ENCODE measurements around the gene KIF4A.

KIF4A gene

GRCh38 chrX:70433848-70434351 lies 144.0 kb downstream of the KIF4A start:
- peak overlapping the region; percentile 64; the same call in 1 of the 2 replicates for H3K27ac ChIP-seq
- H3K27me3 ChIP-seq: peaks cover 72% of the 10 kb centered on the region
- H3K36me3 ChIP-seq: no peaks in the 10 kb centered on the region
- H3K4me1 ChIP-seq: peaks cover 32% of the 10 kb centered on the region
- peak overlapping the region; percentile 73 for H3K9ac ChIP-seq
- no peaks in the 10 kb centered on the region for H3K9me3 ChIP-seq
- TF ChIP-seq Cebpa-rat (IDR thresholded peaks at IDR 0.05): no peak
- H4K20me1 ChIP-seq: no peaks in the 10 kb centered on the region
- peak overlapping the region; percentile 70 for H3K4me3 ChIP-seq
- H3K4me2 ChIP-seq: peak overlapping the region; percentile 78

- peak overlapping the region; percentile 64; the same call in 1 of the 2 replicates for H3K27ac ChIP-seq
- H3K36me3 ChIP-seq: no peaks in the 10 kb centered on the region
- peak overlapping the region; percentile 70 for H3K4me3 ChIP-seq
- peak overlapping the region; percentile 78 for H3K4me2 ChIP-seq
- H3K4me1 ChIP-seq: peaks cover 37% of the 10 kb centered on the region
- H3K9me3 ChIP-seq: no peaks in the 10 kb centered on the region
- peak overlapping the region; percentile 73 for H3K9ac ChIP-seq
- no peak for TF ChIP-seq Cebpa-rat (IDR thresholded peaks at IDR 0.05)
- H3K27me3 ChIP-seq: peaks cover 72% of the 10 kb centered on the region
- H4K20me1 ChIP-seq: no peaks in the 10 kb centered on the region
Measured at GRCh38 chrX:70434352-70434866, 144.5 kb downstream of the KIF4A start.

DNA sequence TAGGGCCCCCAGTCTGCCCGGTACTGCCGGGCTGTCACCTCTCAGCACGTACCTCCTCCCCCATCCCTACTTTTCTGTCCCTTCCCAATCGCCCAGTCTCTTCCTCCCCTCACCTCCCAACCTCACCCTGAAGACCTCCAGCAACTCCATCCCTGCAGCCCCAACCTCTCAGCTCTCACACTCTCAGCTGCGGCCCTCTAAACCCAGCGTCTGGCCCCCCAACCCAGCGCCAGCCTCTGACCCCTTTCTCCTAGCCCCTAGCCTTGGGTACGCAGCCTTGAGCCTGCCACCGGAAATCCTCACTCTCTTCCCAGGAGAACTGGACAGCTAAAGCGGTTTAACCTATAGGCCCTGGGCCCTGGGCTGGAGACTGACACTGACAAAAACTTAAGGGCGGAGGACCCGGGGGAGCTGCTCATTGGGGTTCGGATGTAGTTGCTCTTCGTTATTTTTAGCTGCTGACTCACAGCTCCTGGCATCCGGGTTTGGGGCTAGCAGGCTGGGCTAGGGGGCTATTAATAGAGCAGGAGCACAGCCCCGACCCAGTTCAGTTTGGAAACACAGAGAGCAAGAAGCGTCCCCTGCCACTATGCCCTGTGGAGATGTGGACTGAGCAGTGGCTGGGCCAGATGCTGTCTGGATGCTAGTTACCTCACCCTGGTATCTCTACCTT lies 145.1 kb downstream of the KIF4A start:
- Histone ChIP-seq H3K27me3 (peaks cover 73% of the 10 kb centered on the region), H3K36me3 (no peaks in the 10 kb centered on the region), H3K4me2 (peak overlapping the region; percentile 78), H3K27ac (peak overlapping the region; percentile 46; the same call in 1 of the 2 replicates), H3K9ac (peak overlapping the region; percentile 73), H3K9me3 (no peaks in the 10 kb centered on the region), H3K4me3 (peak overlapping the region; percentile 70), H3K4me1 (peaks cover 33% of the 10 kb centered on the region), H4K20me1 (no peaks in the 10 kb centered on the region)
- TF ChIP-seq Cebpa-rat (IDR thresholded peaks at IDR 0.05): no peak

DNA sequence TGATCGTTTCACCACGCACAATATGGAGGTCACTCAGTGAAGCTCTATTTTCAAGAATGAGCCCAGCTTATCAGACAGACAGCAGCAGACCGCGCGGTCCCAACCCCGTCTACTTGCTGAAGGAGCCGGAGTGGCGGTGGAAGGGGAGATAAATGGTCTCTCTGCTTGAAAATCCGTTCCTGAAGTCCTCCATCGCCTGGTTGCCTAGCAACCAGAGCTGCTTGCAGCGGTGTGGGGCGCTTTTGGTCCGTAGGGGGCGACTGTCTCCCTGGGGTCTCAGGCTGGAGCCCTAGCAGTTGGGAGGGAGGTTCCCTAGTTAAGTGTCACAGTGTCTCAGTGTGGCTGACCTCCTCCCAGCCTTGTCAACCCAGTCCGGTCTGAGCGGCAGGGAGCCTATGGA lies 146.4 kb downstream of the KIF4A start:
- H3K27me3 ChIP-seq: peaks cover 72% of the 10 kb centered on the region
- H3K4me3 ChIP-seq: no peak overlapping the region
- H3K27ac ChIP-seq: no peak overlapping the region
- H3K36me3 ChIP-seq: no peaks in the 10 kb centered on the region
- peaks cover 24% of the 10 kb centered on the region for H3K4me1 ChIP-seq
- no peak for TF ChIP-seq Cebpa-rat (IDR thresholded peaks at IDR 0.05)
- no peaks in the 10 kb centered on the region; the same call in 1 of the 2 replicates for H4K20me1 ChIP-seq
- H3K4me2 ChIP-seq: no peak overlapping the region
- no peaks in the 10 kb centered on the region for H3K9me3 ChIP-seq
- H3K9ac ChIP-seq: no peak overlapping the region

DNA sequence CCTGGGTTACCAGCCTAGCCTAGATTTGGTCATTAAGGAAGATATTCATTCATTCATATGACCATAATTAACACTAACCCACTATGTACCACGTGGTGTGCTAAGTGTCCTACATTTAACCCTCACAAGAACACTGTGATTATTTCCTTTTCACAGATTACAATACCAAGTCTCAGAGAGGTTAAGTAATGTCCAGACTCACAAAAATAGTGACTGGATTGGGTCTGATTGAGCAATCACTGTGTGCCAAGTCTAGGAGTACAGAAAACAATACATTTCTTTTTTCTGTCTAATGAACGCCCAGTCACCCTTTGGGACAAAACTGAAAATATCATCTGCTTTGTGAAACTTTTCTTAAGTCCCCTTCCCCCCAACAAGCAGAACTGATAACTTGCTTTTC lies 147.1 kb downstream of the KIF4A start:
- H3K27me3 ChIP-seq: peaks cover 71% of the 10 kb centered on the region
- H3K4me2 ChIP-seq: no peak overlapping the region

DNA sequence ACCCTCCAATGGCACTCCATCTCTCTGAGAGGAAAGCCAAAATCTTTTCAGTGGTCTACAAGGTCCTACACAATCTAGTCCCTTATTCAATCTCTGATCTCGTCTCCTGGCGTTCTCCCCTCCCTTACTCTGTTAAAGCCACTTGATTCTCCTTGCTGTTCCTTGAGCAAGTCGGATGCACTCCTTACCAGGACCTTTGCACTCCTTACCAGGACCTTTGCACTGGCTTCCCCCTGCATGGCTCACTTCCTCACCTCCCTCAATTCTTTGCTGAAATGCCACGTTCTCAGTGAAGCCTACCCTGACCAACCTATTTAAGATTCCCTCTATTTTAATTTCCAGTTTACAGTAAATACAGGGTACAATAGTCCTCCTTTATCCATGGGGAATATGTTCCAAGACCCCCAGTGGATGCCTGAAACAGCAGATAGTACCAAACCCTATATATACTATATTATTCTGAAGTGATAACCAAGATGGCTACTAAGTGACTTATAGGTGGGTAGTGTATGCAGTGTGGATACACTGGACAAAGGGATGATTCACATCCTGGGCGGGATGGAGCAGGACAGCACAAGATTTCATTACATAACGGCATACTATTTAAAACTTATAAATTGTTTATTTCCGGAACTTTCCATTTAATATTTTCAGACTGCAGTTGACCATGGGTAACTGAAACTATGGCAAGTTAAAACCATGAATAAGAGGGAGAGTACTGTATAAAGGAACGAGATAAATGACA lies 148.2 kb downstream of the KIF4A start:
- Histone ChIP-seq H3K4me1 (peaks cover 24% of the 10 kb centered on the region), H3K27me3 (peaks cover 75% of the 10 kb centered on the region), H3K9ac (no peak overlapping the region), H3K27ac (no peak overlapping the region), H3K4me3 (no peak overlapping the region), H3K4me2 (no peak overlapping the region), H4K20me1 (no peaks in the 10 kb centered on the region; the same call in 1 of the 2 replicates), H3K36me3 (no peaks in the 10 kb centered on the region), H3K9me3 (no peaks in the 10 kb centered on the region)
- no peak for TF ChIP-seq Cebpa-rat (IDR thresholded peaks at IDR 0.05)

More for the DNA sequence above, 147.1 kb downstream of the KIF4A start:
- Histone ChIP-seq H3K9ac (no peak overlapping the region), H3K4me1 (peaks cover 24% of the 10 kb centered on the region), H3K27ac (no peak overlapping the region), H3K9me3 (no peaks in the 10 kb centered on the region), H3K4me3 (no peak overlapping the region), H4K20me1 (no peaks in the 10 kb centered on the region; the same call in 1 of the 2 replicates), H3K36me3 (no peaks in the 10 kb centered on the region)
- TF ChIP-seq Cebpa-rat (IDR thresholded peaks at IDR 0.05): no peak

GRCh38 chrX:70439016-70439415 lies 149.1 kb downstream of the KIF4A start:
- Histone ChIP-seq H3K9ac (no peak overlapping the region), H3K4me1 (peaks cover 24% of the 10 kb centered on the region), H3K4me3 (no peak overlapping the region), H3K9me3 (no peaks in the 10 kb centered on the region), H3K36me3 (no peaks in the 10 kb centered on the region), H3K4me2 (0 out of 2 replicates have a peak overlapping the region, but pooled peaks have one; percentile 28), H4K20me1 (no peaks in the 10 kb centered on the region; the same call in 1 of the 2 replicates), H3K27ac (no peak overlapping the region), H3K27me3 (peaks cover 84% of the 10 kb centered on the region)
- no peak for TF ChIP-seq Cebpa-rat (IDR thresholded peaks at IDR 0.05)

GRCh38 chrX:70442224-70442623 lies 152.3 kb downstream of the KIF4A start:
- H3K36me3 ChIP-seq: no peaks in the 10 kb centered on the region
- H3K27ac ChIP-seq: no peak overlapping the region
- TF ChIP-seq Cebpa-rat (IDR thresholded peaks at IDR 0.05): no peak
- H3K9ac ChIP-seq: no peak overlapping the region
- H3K4me3 ChIP-seq: no peak overlapping the region
- H3K4me2 ChIP-seq: no peak overlapping the region
- H4K20me1 ChIP-seq: no peaks in the 10 kb centered on the region; the same call in 1 of the 2 replicates
- H3K4me1 ChIP-seq: peaks cover 11% of the 10 kb centered on the region
- peaks cover 96% of the 10 kb centered on the region for H3K27me3 ChIP-seq
- no peaks in the 10 kb centered on the region for H3K9me3 ChIP-seq

- Histone ChIP-seq H3K9ac (no peak within 1 kb of the TSS), H3K4me3 (no peak within 1 kb of the TSS), H3K27me3 (peaks cover 94% of the 10 kb centered on the region), H3K36me3 (no peaks in the 10 kb centered on the region), H4K20me1 (no peaks in the 10 kb centered on the region; the same call in 1 of the 2 replicates), H3K9me3 (no peaks in the 10 kb centered on the region), H3K27ac (no peak within 1 kb of the TSS), H3K4me2 (peak within 1 kb of the TSS; percentile 12; the same call in 1 of the 2 replicates), H3K4me1 (peaks cover under 1% of the 10 kb centered on the region)
- TF ChIP-seq Cebpa-rat (IDR thresholded peaks at IDR 0.05): no peak
Measured at GRCh38 chrX:70444326-70444945, 154.5 kb downstream of the KIF4A start, which contains the start of gene DLG3. TSS of gene DLG3 (plus strand) at chrX:70444835. CDS start at chrX:70445202, 367 bp downstream.

Data from BLaER1 (cell line).